Measurements from ENCODE around the gene OCSTAMP. TPM values are rescaled to one million over a fixed set of nuclear protein-coding genes. Genes with fewer than 3 reads are reported as not detected.

OCSTAMP gene
- total RNA-seq, 1 donor from 2014 or later = not detected

- peaks cover 1% of the 10 kb centered on the region for H3K36me3 Mint-ChIP-seq (ENCODE audit: low read depth, unreplicated experiment)
- H3K4me2 ChIP-seq (ENCODE audit: low read length) = peak overlapping the region; percentile 85
- no peak overlapping the region for H3K4me3 Mint-ChIP-seq (ENCODE audit: unreplicated experiment)
- no peaks in the 10 kb centered on the region for H3K9me3 ChIP-seq (ENCODE audit: insufficient read depth, low read depth, low read length)
- no peak overlapping the region for H3K27ac ChIP-seq (ENCODE audit: low read depth, low read length)
- no peaks in the 10 kb centered on the region for H3K27me3 Mint-ChIP-seq (ENCODE audit: low read depth, unreplicated experiment)
- H3K79me2 ChIP-seq (ENCODE audit: insufficient read depth, low read length) = no peaks in the 10 kb centered on the region
- peak overlapping the region; percentile 45 for H3K4me3 ChIP-seq (ENCODE audit: insufficient read depth, low read depth, low read length)
- H3K27ac Mint-ChIP-seq (ENCODE audit: unreplicated experiment) = no peak overlapping the region
- H3K36me3 ChIP-seq (ENCODE audit: insufficient read depth, low read length) = no peaks in the 10 kb centered on the region
- peak overlapping the region; percentile 38 for H3K9ac ChIP-seq (ENCODE audit: low read length)
- peaks cover 3% of the 10 kb centered on the region for H3K4me1 Mint-ChIP-seq (ENCODE audit: low read depth, unreplicated experiment)
- H3K4me1 ChIP-seq (ENCODE audit: insufficient read depth, low read length) = peaks cover 6% of the 10 kb centered on the region
- DNase-seq (ENCODE audit: low read depth) = no peak
- H4K20me1 ChIP-seq (ENCODE audit: insufficient read depth, low read length) = no peaks in the 10 kb centered on the region
- TF ChIP-seq, protein P1, sequence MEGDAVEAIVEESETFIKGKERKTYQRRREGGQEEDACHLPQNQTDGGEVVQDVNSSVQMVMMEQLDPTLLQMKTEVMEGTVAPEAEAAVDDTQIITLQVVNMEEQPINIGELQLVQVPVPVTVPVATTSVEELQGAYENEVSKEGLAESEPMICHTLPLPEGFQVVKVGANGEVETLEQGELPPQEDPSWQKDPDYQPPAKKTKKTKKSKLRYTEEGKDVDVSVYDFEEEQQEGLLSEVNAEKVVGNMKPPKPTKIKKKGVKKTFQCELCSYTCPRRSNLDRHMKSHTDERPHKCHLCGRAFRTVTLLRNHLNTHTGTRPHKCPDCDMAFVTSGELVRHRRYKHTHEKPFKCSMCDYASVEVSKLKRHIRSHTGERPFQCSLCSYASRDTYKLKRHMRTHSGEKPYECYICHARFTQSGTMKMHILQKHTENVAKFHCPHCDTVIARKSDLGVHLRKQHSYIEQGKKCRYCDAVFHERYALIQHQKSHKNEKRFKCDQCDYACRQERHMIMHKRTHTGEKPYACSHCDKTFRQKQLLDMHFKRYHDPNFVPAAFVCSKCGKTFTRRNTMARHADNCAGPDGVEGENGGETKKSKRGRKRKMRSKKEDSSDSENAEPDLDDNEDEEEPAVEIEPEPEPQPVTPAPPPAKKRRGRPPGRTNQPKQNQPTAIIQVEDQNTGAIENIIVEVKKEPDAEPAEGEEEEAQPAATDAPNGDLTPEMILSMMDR (IDR thresholded peaks at IDR 0.05; ENCODE audit: insufficient read depth, low read depth, low read length) = no peak
- no peak for TF ChIP-seq EZH2 (IDR thresholded peaks at IDR 0.05; ENCODE audit: insufficient read depth, low read length)
- peak overlapping the region; percentile 90 for H2AFZ ChIP-seq (ENCODE audit: low read depth, low read length)
- no peaks in the 10 kb centered on the region for H3K9me3 Mint-ChIP-seq (ENCODE audit: unreplicated experiment)
- no peaks in the 10 kb centered on the region for H3K27me3 ChIP-seq (ENCODE audit: insufficient read depth, low read length)
- FAIRE-seq = no peak
Observed at GRCh38 chr20:46562009-46562372, 11.5 kb upstream of the OCSTAMP start.

GRCh38 chr20:46559685-46560440, 9.4 kb upstream of the OCSTAMP start:
- Histone ChIP-seq H3K4me2 (ENCODE audit: low read length) (no peak overlapping the region), H3K27ac (ENCODE audit: low read depth, low read length) (no peak overlapping the region), H3K27me3 (ENCODE audit: insufficient read depth, low read length) (no peaks in the 10 kb centered on the region), H2AFZ (ENCODE audit: low read depth, low read length) (no peak overlapping the region), H3K36me3 (ENCODE audit: insufficient read depth, low read length) (no peaks in the 10 kb centered on the region), H3K4me3 (ENCODE audit: insufficient read depth, low read depth, low read length) (no peak overlapping the region), H4K20me1 (ENCODE audit: insufficient read depth, low read length) (no peaks in the 10 kb centered on the region), H3K79me2 (ENCODE audit: insufficient read depth, low read length) (no peaks in the 10 kb centered on the region), H3K4me1 (ENCODE audit: insufficient read depth, low read length) (peaks cover 6% of the 10 kb centered on the region), H3K9me3 (ENCODE audit: insufficient read depth, low read depth, low read length) (no peaks in the 10 kb centered on the region), H3K9ac (ENCODE audit: low read length) (no peak overlapping the region)
- Mint-ChIP-seq H3K27me3 (ENCODE audit: low read depth, unreplicated experiment) (no peaks in the 10 kb centered on the region), H3K36me3 (ENCODE audit: low read depth, unreplicated experiment) (peaks cover 1% of the 10 kb centered on the region), H3K4me1 (ENCODE audit: low read depth, unreplicated experiment) (peaks cover 3% of the 10 kb centered on the region), H3K4me3 (ENCODE audit: unreplicated experiment) (no peak overlapping the region), H3K27ac (ENCODE audit: unreplicated experiment) (no peak overlapping the region), H3K9me3 (ENCODE audit: unreplicated experiment) (no peaks in the 10 kb centered on the region)
- FAIRE-seq (no peak), DNase-seq (ENCODE audit: low read depth) (no peak)
- TF ChIP-seq, protein P1 (IDR thresholded peaks at IDR 0.05; ENCODE audit: insufficient read depth, low read depth, low read length) = no peak
- TF ChIP-seq EZH2 (IDR thresholded peaks at IDR 0.05; ENCODE audit: insufficient read depth, low read length) = no peak

DNA sequence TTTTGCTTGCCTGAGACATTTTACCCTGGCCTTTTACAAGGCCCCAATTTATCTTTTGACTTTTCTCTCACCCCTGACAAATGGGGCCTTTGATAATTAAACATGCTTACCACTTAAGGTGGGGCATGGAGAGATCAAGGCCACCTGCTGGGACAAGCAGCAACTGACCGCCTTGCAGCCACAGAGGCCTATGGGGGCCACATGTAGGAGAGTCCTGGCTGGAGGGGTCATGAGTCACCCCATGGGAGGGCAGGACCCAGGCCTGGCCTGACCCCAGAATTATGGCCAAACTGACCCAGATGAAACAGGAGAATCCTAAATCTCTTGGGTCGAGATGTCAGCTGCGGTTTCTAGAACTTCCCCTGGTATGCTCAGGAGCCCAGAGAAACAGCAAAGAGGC, 8.5 kb upstream of the OCSTAMP start:
- peaks cover 6% of the 10 kb centered on the region for H3K4me1 ChIP-seq (ENCODE audit: insufficient read depth, low read length)
- Mint-ChIP-seq H3K36me3 (ENCODE audit: low read depth, unreplicated experiment) (peaks cover 1% of the 10 kb centered on the region), H3K4me1 (ENCODE audit: low read depth, unreplicated experiment) (peaks cover 3% of the 10 kb centered on the region)

More for the DNA sequence above, 8.5 kb upstream of the OCSTAMP start:
- H3K79me2 ChIP-seq (ENCODE audit: insufficient read depth, low read length) = no peaks in the 10 kb centered on the region
- Mint-ChIP-seq H3K27me3 (ENCODE audit: low read depth, unreplicated experiment) (no peaks in the 10 kb centered on the region), H3K9me3 (ENCODE audit: unreplicated experiment) (no peaks in the 10 kb centered on the region), H3K27ac (ENCODE audit: unreplicated experiment) (no peak overlapping the region), H3K4me3 (ENCODE audit: unreplicated experiment) (no peak overlapping the region)
- H3K27ac ChIP-seq (ENCODE audit: low read depth, low read length) = no peak overlapping the region
- TF ChIP-seq EZH2 (IDR thresholded peaks at IDR 0.05; ENCODE audit: insufficient read depth, low read length) = no peak
- TF ChIP-seq, protein P1 (IDR thresholded peaks at IDR 0.05; ENCODE audit: insufficient read depth, low read depth, low read length) = no peak
- H3K27me3 ChIP-seq (ENCODE audit: insufficient read depth, low read length) = no peaks in the 10 kb centered on the region
- no peaks in the 10 kb centered on the region for H3K36me3 ChIP-seq (ENCODE audit: insufficient read depth, low read length)
- no peak for DNase-seq (ENCODE audit: low read depth)
- H4K20me1 ChIP-seq (ENCODE audit: insufficient read depth, low read length) = no peaks in the 10 kb centered on the region
- no peak for FAIRE-seq
- H3K9me3 ChIP-seq (ENCODE audit: insufficient read depth, low read depth, low read length) = no peaks in the 10 kb centered on the region
- H2AFZ ChIP-seq (ENCODE audit: low read depth, low read length) = peak overlapping the region; percentile 64
- no peak overlapping the region for H3K4me3 ChIP-seq (ENCODE audit: insufficient read depth, low read depth, low read length)
- no peak overlapping the region for H3K9ac ChIP-seq (ENCODE audit: low read length)
- no peak overlapping the region for H3K4me2 ChIP-seq (ENCODE audit: low read length)

All from astrocyte (in vitro differentiated cells and primary cell).